ENCODE results near the gene USP34. TPM values are rescaled to one million over a fixed set of nuclear protein-coding genes. Genes with fewer than 3 reads are reported as not detected.

Gene USP34
- total and polyA plus RNA-seq, 3 donors from 2014 or later: 92.3 to 235 (median 230) TPM

DNA sequence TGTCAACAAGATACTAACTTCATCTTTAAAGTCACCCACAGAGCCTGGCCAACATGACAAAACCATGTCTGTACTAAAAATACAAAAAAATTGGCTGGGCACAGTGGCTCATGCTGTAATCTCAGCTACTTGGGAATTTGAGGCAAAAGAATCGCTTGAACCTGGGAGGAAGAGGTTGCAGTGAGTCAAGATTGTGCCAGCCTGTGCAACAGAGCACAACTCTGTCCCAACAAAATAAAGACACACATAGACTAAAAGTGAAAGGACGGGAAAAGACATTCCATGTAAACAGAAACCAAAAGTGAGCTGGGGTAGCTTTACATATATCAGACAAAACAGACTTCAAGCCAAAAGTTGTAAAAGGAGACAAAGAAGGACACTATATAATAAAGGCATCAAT lies 34.8 kb downstream of the USP34 start:
- intact Hi-C loops (cut with DNase I; ENCODE audit: low total_unique reads): no loop called here

DNA sequence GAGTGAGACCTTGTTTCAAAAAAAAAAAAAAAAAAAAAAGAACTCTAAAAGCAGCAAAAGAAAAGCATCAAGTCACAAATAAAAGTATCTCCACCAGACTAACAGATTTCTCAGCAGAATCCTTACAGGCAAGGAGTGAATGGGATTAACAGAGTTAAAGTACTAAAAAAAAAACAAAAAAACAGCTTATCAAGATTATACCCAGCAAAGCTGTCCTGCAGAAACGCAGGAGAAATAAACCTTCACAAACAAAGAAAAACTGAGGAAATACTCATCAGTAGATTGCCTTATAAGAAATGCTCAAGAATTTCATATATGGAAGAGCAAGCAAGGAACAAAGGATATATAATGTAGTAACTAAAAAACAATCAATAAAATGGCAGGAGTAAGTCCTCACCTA lies 35.6 kb downstream of the USP34 start:
- H3K9me3 ChIP-seq: no peaks in the 10 kb centered on the region
- H3K36me3 ChIP-seq (ENCODE audit: low read depth, missing control alignments): no peaks in the 10 kb centered on the region
- H3K27me3 ChIP-seq: no peaks in the 10 kb centered on the region
- 68 to 73% methylated on average over 1 of the region's 1 CpG for WGBS, 2 donors
- H3K4me3 ChIP-seq: no peak overlapping the region
- TF ChIP-seq POLR2A (IDR thresholded peaks at IDR 0.05): no peak
- TF ChIP-seq, protein P1, sequence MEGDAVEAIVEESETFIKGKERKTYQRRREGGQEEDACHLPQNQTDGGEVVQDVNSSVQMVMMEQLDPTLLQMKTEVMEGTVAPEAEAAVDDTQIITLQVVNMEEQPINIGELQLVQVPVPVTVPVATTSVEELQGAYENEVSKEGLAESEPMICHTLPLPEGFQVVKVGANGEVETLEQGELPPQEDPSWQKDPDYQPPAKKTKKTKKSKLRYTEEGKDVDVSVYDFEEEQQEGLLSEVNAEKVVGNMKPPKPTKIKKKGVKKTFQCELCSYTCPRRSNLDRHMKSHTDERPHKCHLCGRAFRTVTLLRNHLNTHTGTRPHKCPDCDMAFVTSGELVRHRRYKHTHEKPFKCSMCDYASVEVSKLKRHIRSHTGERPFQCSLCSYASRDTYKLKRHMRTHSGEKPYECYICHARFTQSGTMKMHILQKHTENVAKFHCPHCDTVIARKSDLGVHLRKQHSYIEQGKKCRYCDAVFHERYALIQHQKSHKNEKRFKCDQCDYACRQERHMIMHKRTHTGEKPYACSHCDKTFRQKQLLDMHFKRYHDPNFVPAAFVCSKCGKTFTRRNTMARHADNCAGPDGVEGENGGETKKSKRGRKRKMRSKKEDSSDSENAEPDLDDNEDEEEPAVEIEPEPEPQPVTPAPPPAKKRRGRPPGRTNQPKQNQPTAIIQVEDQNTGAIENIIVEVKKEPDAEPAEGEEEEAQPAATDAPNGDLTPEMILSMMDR (IDR thresholded peaks at IDR 0.05): no peak
- no peak for DNase-seq
- peaks cover 4% of the 10 kb centered on the region for H3K4me1 ChIP-seq
- H3K27ac ChIP-seq: no peak overlapping the region
- intact Hi-C loops (cut with DNase I; ENCODE audit: low total_unique reads): no loop called here

More for the DNA sequence above, 34.8 kb downstream of the USP34 start:
- Histone ChIP-seq H3K4me3 (no peak overlapping the region), H3K4me1 (peaks cover 4% of the 10 kb centered on the region), H3K27me3 (no peaks in the 10 kb centered on the region), H3K9me3 (no peaks in the 10 kb centered on the region), H3K27ac (no peak overlapping the region), H3K36me3 (ENCODE audit: low read depth, missing control alignments) (no peaks in the 10 kb centered on the region)
- DNase-seq: no peak
- WGBS, 2 donors: 70 to 92% methylated on average over 2 of the region's 2 CpGs
- TF ChIP-seq, protein P1 (IDR thresholded peaks at IDR 0.05): no peak

DNA sequence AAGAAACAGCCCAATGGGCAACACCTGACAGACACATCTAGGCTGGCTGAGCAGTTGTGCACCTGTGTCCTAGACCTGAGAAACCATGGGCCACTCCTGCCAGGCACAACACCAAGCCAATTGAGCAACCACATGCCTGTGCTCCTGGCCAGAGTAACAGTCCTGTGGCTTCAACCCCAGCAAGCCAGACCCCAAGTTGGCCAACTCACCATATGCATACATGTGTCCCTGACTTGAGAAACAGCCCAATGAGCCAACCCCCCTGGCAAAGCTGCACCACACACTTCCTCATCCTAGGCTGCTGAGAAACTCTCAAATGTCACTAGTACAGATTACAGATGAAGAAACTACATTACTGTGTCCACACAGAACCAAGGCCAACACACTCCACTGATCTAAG lies 36.6 kb downstream of the USP34 start:
- Histone ChIP-seq H3K4me1 (no peaks in the 10 kb centered on the region), H3K36me3 (ENCODE audit: low read depth, missing control alignments) (no peaks in the 10 kb centered on the region), H3K9me3 (no peaks in the 10 kb centered on the region), H3K27me3 (no peaks in the 10 kb centered on the region), H3K27ac (no peak overlapping the region), H3K4me3 (no peak overlapping the region)
- DNase-seq: no peak
- no peak for TF ChIP-seq POLR2A (IDR thresholded peaks at IDR 0.05)
- TF ChIP-seq, protein P1 (IDR thresholded peaks at IDR 0.05): no peak
- intact Hi-C loops (cut with DNase I; ENCODE audit: low total_unique reads): no loop called here

DNA sequence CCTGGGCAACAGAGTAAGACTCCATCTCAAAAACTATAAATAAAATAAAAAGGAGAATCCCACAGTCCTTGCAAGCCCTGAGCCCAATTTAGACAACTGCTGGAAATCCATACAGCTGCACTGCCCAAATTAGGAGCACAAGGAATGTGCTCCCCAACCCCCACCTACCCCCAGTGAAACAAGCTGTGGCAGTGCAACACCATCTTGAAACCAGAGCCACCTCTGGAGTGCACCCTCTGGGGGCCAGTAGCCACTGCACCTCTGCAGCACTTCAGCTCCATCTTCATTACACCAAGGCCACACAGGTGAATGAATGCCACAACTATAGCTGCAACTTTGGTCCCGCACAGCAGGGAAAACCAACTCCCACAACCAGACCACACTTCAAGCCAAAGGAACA lies 37.3 kb downstream of the USP34 start:
- no peaks in the 10 kb centered on the region for H3K27me3 ChIP-seq
- intact Hi-C loops (cut with DNase I; ENCODE audit: low total_unique reads): no loop called here

DNA sequence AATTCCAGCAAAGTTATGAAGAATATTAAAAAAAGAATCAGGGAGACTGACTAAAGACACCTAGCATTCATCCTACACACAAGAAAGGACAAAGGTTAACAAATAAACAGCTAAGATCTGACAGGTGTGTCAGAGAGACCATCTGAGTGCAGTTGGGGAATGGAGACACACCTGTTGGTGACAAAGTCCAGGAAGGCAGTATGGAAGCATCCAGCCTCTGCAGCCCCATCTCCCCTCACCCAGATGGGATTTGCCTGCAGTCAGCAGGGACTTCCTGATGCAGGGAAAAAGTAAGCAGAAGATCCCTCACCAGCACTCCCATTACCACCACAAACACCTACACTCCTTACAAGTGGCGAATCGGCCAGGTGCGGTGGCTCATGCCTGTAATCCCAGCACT lies 37.9 kb downstream of the USP34 start:
- H3K27ac ChIP-seq: no peak overlapping the region
- H3K27me3 ChIP-seq: no peaks in the 10 kb centered on the region
- no peaks in the 10 kb centered on the region for H3K36me3 ChIP-seq (ENCODE audit: low read depth, missing control alignments)
- 100% methylated on average over 3 of the region's 3 CpGs for WGBS, 2 donors
- intact Hi-C loops (cut with DNase I; ENCODE audit: low total_unique reads): no loop called here
- H3K9me3 ChIP-seq: no peaks in the 10 kb centered on the region
- TF ChIP-seq, protein P1 (IDR thresholded peaks at IDR 0.05): no peak
- TF ChIP-seq POLR2A (IDR thresholded peaks at IDR 0.05): no peak
- H3K4me3 ChIP-seq: no peak overlapping the region
- H3K4me1 ChIP-seq: no peaks in the 10 kb centered on the region
- no peak for DNase-seq

More for the DNA sequence above, 37.3 kb downstream of the USP34 start:
- no peaks in the 10 kb centered on the region for H3K4me1 ChIP-seq
- no peaks in the 10 kb centered on the region for H3K9me3 ChIP-seq
- WGBS, 2 donors: 78 to 100% methylated on average over 1 of the region's 1 CpG
- H3K36me3 ChIP-seq (ENCODE audit: low read depth, missing control alignments): no peaks in the 10 kb centered on the region
- H3K27ac ChIP-seq: no peak overlapping the region
- TF ChIP-seq POLR2A (IDR thresholded peaks at IDR 0.05): no peak
- no peak for DNase-seq
- no peak overlapping the region for H3K4me3 ChIP-seq
